Peyer's patch (tissue), 4 donors: Measurements from ENCODE around the gene SAMM50. TPM values are rescaled to one million over a fixed set of nuclear protein-coding genes. Genes with fewer than 3 reads are reported as not detected.

ENCODE experiments used
- DNase-seq, 3 donors: peaks; one replicate each; pipeline ENCODE4 v3.0.0-alpha.2; 2017 to 2019
- H3K27ac ChIP-seq, 4 donors: fragments of 200-600 bp; sonication (generic); one replicate each; pipeline ENCODE4 v1.5.1; 2016 to 2019
- H3K27me3 ChIP-seq, 2 donors: fragments of 200-600 bp; sonication (generic); one replicate each; pipeline ENCODE4 v1.5.1; 2019
- H3K36me3 ChIP-seq, 3 donors: fragments of 200-600 bp; sonication (generic); one replicate each; pipeline ENCODE4 v1.5.1; 2016 to 2019
- H3K4me1 ChIP-seq, 4 donors: fragments of 200-600 bp; sonication (generic); one replicate each; pipeline ENCODE4 v1.5.1; 2016 to 2019
- H3K4me3 ChIP-seq, 4 donors: fragments of 200-600 bp; sonication (generic); 1 replicate in 3 of 4; 2 replicates in 1 of 4; pipeline ENCODE4 v1.5.1; 2016 to 2019; ENCODE audit warnings: mild to moderate bottlenecking in 1 of 4
- H3K9me3 ChIP-seq, 4 donors: fragments of 200-600 bp; sonication (generic); one replicate each; pipeline ENCODE4 v1.5.1; 2016 to 2019; ENCODE audit warnings: mild to moderate bottlenecking in 1 of 4
- POLR2A ChIP-seq, 2 donors: fragments of 450-650 bp; IDR thresholded peaks; one replicate each; pipeline ENCODE4 v1.5.1; 2017; ENCODE audit warnings: antibody characterized with exemption in 2 of 2, mild to moderate bottlenecking in 2 of 2, moderate library complexity in 2 of 2
- total RNA-seq, 4 donors: library from RNA; depleted of rRNA; stranded (reverse); fragments of >200 nt; gene quantifications; one replicate each; pipeline ENCODE4 v1.1.0, GENCODE V29; 2016
- TF ChIP-seq, protein P1 (sequence below), 6 experiments: fragments of 450-650 bp in 4 of 6; fragments of 200-600 bp in 2 of 6; sonication (generic) in 1 of 6; IDR thresholded peaks; one replicate each; pipeline ENCODE4 v1.5.1; 2017 to 2019; ENCODE audit warnings: antibody characterized with exemption in 6 of 6, mild to moderate bottlenecking in 3 of 6, moderate library complexity in 1 of 6

SAMM50 gene
- total RNA-seq, 4 donors from 2014 or later = 26.4 to 39.8 (median 34.1) TPM

DNA sequence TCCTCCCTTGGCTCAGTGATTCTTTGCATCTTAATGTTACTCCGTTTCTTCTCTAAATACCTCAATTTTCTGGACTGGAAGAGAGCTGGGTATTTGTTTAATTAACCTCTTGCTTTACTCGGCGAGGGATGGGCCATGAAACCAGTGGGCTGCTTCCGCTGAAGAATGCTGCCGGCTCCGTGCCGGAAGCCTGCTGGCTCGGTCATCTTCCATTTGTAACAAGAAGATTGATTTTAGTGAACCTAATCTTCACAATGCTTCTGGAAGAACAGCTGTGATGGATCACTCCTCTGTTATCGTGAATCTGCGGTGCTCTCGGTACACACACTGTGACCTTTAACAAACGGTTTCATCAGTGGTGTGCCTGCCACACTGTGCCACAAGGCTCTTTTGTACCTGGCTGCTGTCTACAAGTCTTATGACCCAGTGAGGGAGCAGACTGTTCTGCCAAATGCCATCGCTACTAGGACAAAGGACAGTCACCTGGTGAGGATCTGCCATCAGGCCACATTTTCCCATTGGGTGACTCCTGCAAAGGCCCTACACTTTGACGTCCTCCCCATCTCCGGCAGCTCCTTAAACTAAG, 43.5 kb downstream of the SAMM50 start:
- Histone ChIP-seq H3K36me3 (peaks cover 0 to 52% (median 0%) of the 10 kb centered on the region in 3 donors), H3K9me3 (no peaks in the 10 kb centered on the region), H3K27ac (no peak overlapping the region), H3K27me3 (no peaks in the 10 kb centered on the region), H3K4me1 (peaks cover 0 to 4% (median 0%) of the 10 kb centered on the region in 4 donors), H3K4me3 (no peak overlapping the region)
- TF ChIP-seq, protein P1, sequence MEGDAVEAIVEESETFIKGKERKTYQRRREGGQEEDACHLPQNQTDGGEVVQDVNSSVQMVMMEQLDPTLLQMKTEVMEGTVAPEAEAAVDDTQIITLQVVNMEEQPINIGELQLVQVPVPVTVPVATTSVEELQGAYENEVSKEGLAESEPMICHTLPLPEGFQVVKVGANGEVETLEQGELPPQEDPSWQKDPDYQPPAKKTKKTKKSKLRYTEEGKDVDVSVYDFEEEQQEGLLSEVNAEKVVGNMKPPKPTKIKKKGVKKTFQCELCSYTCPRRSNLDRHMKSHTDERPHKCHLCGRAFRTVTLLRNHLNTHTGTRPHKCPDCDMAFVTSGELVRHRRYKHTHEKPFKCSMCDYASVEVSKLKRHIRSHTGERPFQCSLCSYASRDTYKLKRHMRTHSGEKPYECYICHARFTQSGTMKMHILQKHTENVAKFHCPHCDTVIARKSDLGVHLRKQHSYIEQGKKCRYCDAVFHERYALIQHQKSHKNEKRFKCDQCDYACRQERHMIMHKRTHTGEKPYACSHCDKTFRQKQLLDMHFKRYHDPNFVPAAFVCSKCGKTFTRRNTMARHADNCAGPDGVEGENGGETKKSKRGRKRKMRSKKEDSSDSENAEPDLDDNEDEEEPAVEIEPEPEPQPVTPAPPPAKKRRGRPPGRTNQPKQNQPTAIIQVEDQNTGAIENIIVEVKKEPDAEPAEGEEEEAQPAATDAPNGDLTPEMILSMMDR (IDR thresholded peaks at IDR 0.05) = no peak
- TF ChIP-seq POLR2A (IDR thresholded peaks at IDR 0.05) = no peak
- no peak for DNase-seq

DNA sequence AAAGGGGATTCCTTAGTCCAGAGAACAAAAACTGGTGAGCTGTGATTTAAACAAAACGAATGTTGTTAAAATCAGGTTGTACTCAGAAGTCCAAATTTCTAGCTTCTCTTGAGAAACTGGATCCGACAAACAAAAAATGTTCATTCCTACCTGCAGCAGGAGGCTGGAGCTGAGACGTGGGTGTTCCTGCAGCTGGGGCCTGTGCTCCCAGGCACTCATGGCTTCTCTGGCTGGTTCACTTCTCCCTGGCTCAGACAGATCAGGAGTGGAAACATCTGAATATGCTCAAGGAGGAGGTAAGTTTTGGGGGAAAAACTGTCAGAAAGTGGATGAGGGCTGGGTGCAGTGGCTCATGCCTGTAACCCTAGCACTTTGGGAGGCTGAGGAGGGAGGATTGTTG, 44.1 kb downstream of the SAMM50 start:
- DNase-seq = no peak
- no peak for TF ChIP-seq POLR2A (IDR thresholded peaks at IDR 0.05)
- TF ChIP-seq, protein P1 (IDR thresholded peaks at IDR 0.05) = no peak
- Histone ChIP-seq H3K4me3 (no peak overlapping the region), H3K4me1 (peaks cover 0 to 4% (median 0%) of the 10 kb centered on the region in 4 donors), H3K9me3 (no peaks in the 10 kb centered on the region), H3K36me3 (peaks cover 0 to 48% (median 0%) of the 10 kb centered on the region in 3 donors), H3K27me3 (no peaks in the 10 kb centered on the region), H3K27ac (no peak overlapping the region)

DNA sequence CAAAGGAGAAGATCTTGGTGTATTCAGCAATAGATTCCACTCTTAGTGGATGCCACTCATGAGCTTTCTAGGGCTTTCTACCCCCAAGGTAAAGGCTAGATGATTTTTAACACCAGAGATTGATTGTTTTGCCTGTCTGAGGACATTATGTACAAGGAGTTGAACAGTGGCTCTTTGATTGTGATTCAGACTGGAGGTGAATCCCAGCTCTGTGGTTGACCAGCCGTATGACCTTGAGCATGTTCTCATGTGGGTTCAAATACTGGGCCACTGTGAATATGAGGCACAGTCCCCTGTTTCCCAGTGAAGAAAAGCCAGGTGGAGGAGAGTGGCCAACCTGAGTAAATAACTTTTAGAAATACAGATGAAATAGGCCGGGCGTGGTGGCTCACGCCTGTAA, 44.9 kb downstream of the SAMM50 start:
- H3K9me3 ChIP-seq = no peaks in the 10 kb centered on the region
- H3K27ac ChIP-seq = no peak overlapping the region
- H3K4me1 ChIP-seq = peaks cover 0 to 4% (median 0%) of the 10 kb centered on the region in 4 donors
- no peak overlapping the region for H3K4me3 ChIP-seq
- H3K27me3 ChIP-seq = no peaks in the 10 kb centered on the region
- DNase-seq = no peak
- H3K36me3 ChIP-seq = peaks cover 0 to 40% (median 0%) of the 10 kb centered on the region in 3 donors
- TF ChIP-seq POLR2A (IDR thresholded peaks at IDR 0.05) = no peak
- TF ChIP-seq, protein P1 (IDR thresholded peaks at IDR 0.05) = no peak

DNA sequence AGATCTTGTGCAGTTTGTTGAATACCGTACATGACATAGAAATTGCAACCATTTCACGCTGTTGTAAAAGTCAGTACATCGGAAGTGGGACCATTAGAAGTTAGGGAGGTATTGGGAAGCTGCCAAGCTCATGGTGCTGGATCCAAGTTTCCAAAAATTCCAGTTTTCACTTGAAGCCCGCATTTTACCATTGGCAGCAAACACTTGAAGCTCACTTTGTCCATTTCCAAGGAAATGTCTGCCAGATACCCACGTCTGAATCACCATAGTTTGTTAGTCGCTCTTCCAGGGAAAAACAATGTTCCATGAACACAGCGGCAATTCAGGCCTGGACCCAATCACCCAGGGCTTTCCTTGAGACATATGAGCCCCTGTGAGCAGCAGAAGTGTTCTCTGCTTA, 46.3 kb downstream of the SAMM50 start:
- Histone ChIP-seq H3K4me3 (no peak overlapping the region), H3K27me3 (no peaks in the 10 kb centered on the region), H3K36me3 (peaks cover 0 to 26% (median 0%) of the 10 kb centered on the region in 3 donors), H3K27ac (no peak overlapping the region), H3K4me1 (no peaks in the 10 kb centered on the region), H3K9me3 (peaks cover 0 to 6% (median 0%) of the 10 kb centered on the region in 4 donors)
- peak in 1 of 3 donors; percentile 2 for DNase-seq
- no peak for TF ChIP-seq POLR2A (IDR thresholded peaks at IDR 0.05)
- TF ChIP-seq, protein P1 (IDR thresholded peaks at IDR 0.05) = no peak

DNA sequence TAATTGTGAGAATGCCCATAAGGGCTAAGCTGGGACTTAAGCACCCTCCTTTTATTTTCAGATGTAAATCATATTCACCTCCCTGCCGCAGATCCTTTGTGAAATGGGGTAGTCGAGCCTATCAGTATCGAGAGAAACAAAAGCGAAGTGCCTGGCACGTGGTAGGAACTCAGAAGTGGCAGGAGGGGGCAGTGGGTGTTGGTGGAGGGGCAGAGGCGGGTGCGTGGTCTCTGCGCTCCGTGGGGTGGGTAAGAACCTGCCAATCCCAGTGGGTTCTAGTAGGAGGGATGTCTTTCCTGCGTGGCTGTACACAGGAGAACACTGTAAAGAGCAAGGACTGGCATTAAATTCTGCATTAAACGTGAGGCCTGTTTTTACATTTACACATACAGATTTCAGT, 47.1 kb downstream of the SAMM50 start:
- H3K27ac ChIP-seq = no peak overlapping the region
- peaks cover 0 to 6% (median 0%) of the 10 kb centered on the region in 4 donors for H3K9me3 ChIP-seq
- peaks cover 0 to 18% (median 0%) of the 10 kb centered on the region in 3 donors for H3K36me3 ChIP-seq
- H3K4me3 ChIP-seq = no peak overlapping the region
- peak in 1 of 3 donors; percentile 16 for DNase-seq
- H3K4me1 ChIP-seq = no peaks in the 10 kb centered on the region
- TF ChIP-seq, protein P1 (IDR thresholded peaks at IDR 0.05) = no peak
- TF ChIP-seq POLR2A (IDR thresholded peaks at IDR 0.05) = no peak
- H3K27me3 ChIP-seq = no peaks in the 10 kb centered on the region
